GM21723 (cell line): ENCODE results near the gene IGF1.
A peak's percentile ranks its signal among the peaks of the same experiment; 100 is the strongest.

Source experiments
- ATAC-seq: cut with Tn5 transposase; IDR thresholded peaks from one replicate; pipeline ENCODE4 v1.9.1; 2021; ENCODE audit warnings: mild to moderate bottlenecking, moderate library complexity; ENCODE audit not compliant: unreplicated experiment

IGF1 gene

GRCh38 chr12:102498471-102498870 is 18.1 kb upstream of the IGF1 start:
- ATAC-seq, result no peak

- no peak for ATAC-seq
Observed at GRCh38 chr12:102497743-102498142, 17.4 kb upstream of the IGF1 start.

- ATAC-seq, result no peak
Observed at GRCh38 chr12:102496591-102496990, 16.2 kb upstream of the IGF1 start.

GRCh38 chr12:102487226-102487625 is 6.9 kb upstream of the IGF1 start:
- ATAC-seq, result no peak

GRCh38 chr12:102486153-102486552 is 5.8 kb upstream of the IGF1 start:
- no peak for ATAC-seq

GRCh38 chr12:102484428-102484958 is 4.1 kb upstream of the IGF1 start:
- peak; percentile 50 for ATAC-seq

GRCh38 chr12:102484017-102484416 is 3.7 kb upstream of the IGF1 start:
- peak; percentile 21 for ATAC-seq

- ATAC-seq, result peak; percentile 59
Observed at GRCh38 chr12:102483466-102483865, 3.1 kb upstream of the IGF1 start.

GRCh38 chr12:102481705-102482425 is 1.5 kb upstream of the IGF1 start:
- ATAC-seq, result no peak

GRCh38 chr12:102479939-102480338 is 424 bp downstream of the IGF1 start:
- no peak for ATAC-seq

- peak; percentile 39 for ATAC-seq
Observed at GRCh38 chr12:102479099-102479885, 1.1 kb downstream of the IGF1 start.

GRCh38 chr12:102478405-102479098 is 1.8 kb downstream of the IGF1 start:
- peak; percentile 61 for ATAC-seq

GRCh38 chr12:102475355-102475754 is 5.0 kb downstream of the IGF1 start:
- ATAC-seq, result no peak

GRCh38 chr12:102474438-102475064 is 5.8 kb downstream of the IGF1 start:
- ATAC-seq, result no peak

- ATAC-seq, result no peak
Observed at GRCh38 chr12:102472496-102472895, 7.9 kb downstream of the IGF1 start.

- ATAC-seq, result no peak
Observed at GRCh38 chr12:102471556-102471955, 8.8 kb downstream of the IGF1 start.

GRCh38 chr12:102470945-102471344 is 9.4 kb downstream of the IGF1 start:
- ATAC-seq, result no peak

- ATAC-seq, result no peak
Observed at GRCh38 chr12:102468261-102468915, 12.0 kb downstream of the IGF1 start.

- no peak for ATAC-seq
Observed at GRCh38 chr12:102465762-102466560, 14.4 kb downstream of the IGF1 start.
